ENCODE results near the gene ZNF276.

GRCh38 chr16:89722392-89723278 is 1.3 kb downstream of the ZNF276 start:
- TF ChIP-seq POLR2A (IDR thresholded peaks at IDR 0.05) (no peak), CTCF (IDR thresholded peaks at IDR 0.05) (no peak)
